Measurements from ENCODE around the gene TOMM5. TPM values are rescaled to one million over a fixed set of nuclear protein-coding genes. Genes with fewer than 3 reads are reported as not detected.

Gene TOMM5
- total and polyA plus RNA-seq, 2 experiments from 2014 or later, result 130 to 288 TPM

DNA sequence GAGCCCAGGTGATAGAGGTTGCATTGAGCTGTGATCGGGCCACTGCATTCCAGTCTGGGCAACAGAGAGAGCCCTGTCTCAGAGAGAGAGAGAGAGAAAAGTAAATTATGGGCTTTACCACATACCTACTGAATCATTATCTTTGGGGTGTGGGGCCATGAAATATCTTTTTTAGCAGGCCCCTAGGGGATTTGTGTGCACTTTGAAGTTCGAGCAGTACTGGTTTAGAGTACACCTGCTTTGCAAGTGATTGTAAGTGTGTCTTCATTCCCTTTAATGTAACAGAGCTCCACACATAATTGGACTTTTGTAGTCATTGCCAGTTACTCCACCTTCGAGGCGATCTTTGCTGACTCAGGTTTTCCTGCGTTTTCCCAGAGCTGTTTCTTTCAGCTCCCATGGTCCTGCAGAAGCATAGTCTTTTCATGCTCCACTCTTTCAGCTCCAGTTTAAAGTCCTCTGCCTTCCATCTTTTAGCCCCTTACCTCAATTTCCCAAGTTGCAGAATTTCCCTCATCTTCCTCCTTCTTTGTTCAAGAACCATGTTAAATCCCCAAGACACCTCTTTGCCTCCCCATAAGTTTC lies 34.4 kb upstream of the TOMM5 start:
- Histone ChIP-seq H3K4me3 (no peak overlapping the region), H3K9me3 (ENCODE audit: low read depth) (no peaks in the 10 kb centered on the region), H3K36me3 (ENCODE audit: low read depth) (no peaks in the 10 kb centered on the region), H3K9me2 (ENCODE audit: insufficient read depth) (no peaks in the 10 kb centered on the region), H3K27ac (no peak overlapping the region), H4K20me1 (ENCODE audit: insufficient read depth) (no peaks in the 10 kb centered on the region), H3K4me1 (ENCODE audit: insufficient read depth) (peaks cover 13% of the 10 kb centered on the region; the same call in 1 of the 2 replicates), H3K4me2 (ENCODE audit: unreplicated experiment) (no peak overlapping the region), H3F3A (ENCODE audit: insufficient read depth) (no peaks in the 10 kb centered on the region), H2AFZ (no peak overlapping the region), H3K9ac (no peak overlapping the region), H3K79me2 (ENCODE audit: insufficient read depth) (no peaks in the 10 kb centered on the region), H3K27me3 (replicated peaks; ENCODE audit: insufficient read depth) (no peaks in the 10 kb centered on the region; the same call in 1 of the 2 replicates)
- DNase-seq, result no peak
- no peak for TF ChIP-seq EZH2 (IDR thresholded peaks at IDR 0.05; ENCODE audit: insufficient read depth, poor library complexity, severe bottlenecking)
- TF ChIP-seq EZH2phosphoT487 (IDR thresholded peaks at IDR 0.05; ENCODE audit: insufficient read depth, low read depth), result no peak
- WGBS, 2 experiments (ENCODE audit: low coverage in 1 of 2, low lambda C conversion rate in 2 of 2, missing lambda C conversion rate in 2 of 2), result 19 to 28% methylated on average over 5 of the region's 5 CpGs
- in situ Hi-C loops (cut with MboI), result no loop called here

DNA sequence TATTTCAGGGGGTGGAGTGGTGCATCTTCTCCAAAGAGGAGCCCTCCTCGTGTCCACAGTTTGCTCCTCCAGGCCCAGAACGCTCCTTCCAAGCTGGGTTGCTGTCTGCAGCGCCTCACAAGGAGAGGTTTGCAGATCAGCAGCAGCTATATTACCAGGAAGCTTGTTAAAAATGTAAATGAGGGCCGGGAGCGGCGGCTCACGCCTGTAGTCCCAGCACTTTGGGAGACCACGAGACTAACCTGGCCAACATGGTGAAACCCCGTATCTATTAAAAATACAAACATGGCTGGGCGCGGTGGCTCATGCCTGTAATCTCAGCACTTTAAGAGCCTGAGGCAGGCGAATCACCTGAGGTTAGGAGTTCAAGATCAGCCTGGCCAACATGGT lies 33.4 kb upstream of the TOMM5 start:
- H2AFZ ChIP-seq, result no peak overlapping the region
- H3K9me3 ChIP-seq (ENCODE audit: low read depth), result no peaks in the 10 kb centered on the region
- H3K79me2 ChIP-seq (ENCODE audit: insufficient read depth), result no peaks in the 10 kb centered on the region
- no peaks in the 10 kb centered on the region for H3K27me3 ChIP-seq (replicated peaks; ENCODE audit: insufficient read depth)
- in situ Hi-C loops (cut with MboI), result no loop called here
- H3K36me3 ChIP-seq (ENCODE audit: low read depth), result no peaks in the 10 kb centered on the region
- no peaks in the 10 kb centered on the region for H4K20me1 ChIP-seq (ENCODE audit: insufficient read depth)
- DNase-seq, result no peak
- no peaks in the 10 kb centered on the region for H3K9me2 ChIP-seq (ENCODE audit: insufficient read depth)
- H3F3A ChIP-seq (ENCODE audit: insufficient read depth), result no peaks in the 10 kb centered on the region
- H3K9ac ChIP-seq, result no peak overlapping the region
- H3K4me3 ChIP-seq, result no peak overlapping the region
- WGBS, 2 experiments (ENCODE audit: low coverage in 1 of 2, low lambda C conversion rate in 2 of 2, missing lambda C conversion rate in 2 of 2), result 66 to 79% methylated on average over 12 of the region's 12 CpGs
- H3K27ac ChIP-seq, result no peak overlapping the region
- TF ChIP-seq EZH2phosphoT487 (IDR thresholded peaks at IDR 0.05; ENCODE audit: insufficient read depth, low read depth) (no peak), EZH2 (IDR thresholded peaks at IDR 0.05; ENCODE audit: insufficient read depth, poor library complexity, severe bottlenecking) (no peak)
- H3K4me1 ChIP-seq (ENCODE audit: insufficient read depth), result peaks cover 13% of the 10 kb centered on the region; the same call in 1 of the 2 replicates
- H3K4me2 ChIP-seq (ENCODE audit: unreplicated experiment), result no peak overlapping the region

DNA sequence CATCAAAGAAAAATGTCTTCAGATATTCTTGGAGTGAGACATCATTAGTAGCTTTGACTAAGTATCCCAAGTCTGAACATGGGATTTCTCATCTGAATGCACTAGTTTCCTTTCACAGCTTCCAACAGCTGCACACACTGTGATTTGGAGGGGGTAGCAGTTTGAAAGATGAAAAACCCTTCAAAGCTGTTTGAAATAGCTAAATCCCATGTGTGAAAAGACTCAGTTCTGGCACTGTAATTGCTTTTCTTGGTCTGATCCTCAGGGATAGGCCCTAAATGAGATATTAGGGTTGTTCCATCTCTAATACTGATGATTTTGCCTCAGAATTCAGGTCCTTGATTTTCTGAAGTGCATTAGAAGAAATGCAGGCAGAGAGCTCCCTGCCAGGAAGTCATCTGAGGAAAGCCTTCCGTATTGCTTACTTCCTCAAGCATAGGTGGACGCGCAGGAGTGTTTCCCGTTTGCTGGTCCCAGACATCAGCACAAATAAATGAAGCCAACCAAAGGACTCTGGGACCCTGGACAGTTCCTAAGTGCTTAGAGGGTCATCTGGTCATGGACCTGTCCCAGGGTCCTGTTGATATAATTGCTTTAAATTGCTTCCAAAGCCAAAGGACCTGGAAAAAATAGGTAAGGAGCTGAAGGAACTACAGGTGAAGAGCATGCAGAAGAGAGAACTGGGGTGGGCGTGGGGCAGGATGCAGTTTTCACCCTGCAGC lies 32.8 kb upstream of the TOMM5 start:
- WGBS, 2 experiments (ENCODE audit: low coverage in 1 of 2, low lambda C conversion rate in 2 of 2, missing lambda C conversion rate in 2 of 2), result 81 to 82% methylated on average over 5 of the region's 5 CpGs
- no peak overlapping the region for H3K27ac ChIP-seq

DNA sequence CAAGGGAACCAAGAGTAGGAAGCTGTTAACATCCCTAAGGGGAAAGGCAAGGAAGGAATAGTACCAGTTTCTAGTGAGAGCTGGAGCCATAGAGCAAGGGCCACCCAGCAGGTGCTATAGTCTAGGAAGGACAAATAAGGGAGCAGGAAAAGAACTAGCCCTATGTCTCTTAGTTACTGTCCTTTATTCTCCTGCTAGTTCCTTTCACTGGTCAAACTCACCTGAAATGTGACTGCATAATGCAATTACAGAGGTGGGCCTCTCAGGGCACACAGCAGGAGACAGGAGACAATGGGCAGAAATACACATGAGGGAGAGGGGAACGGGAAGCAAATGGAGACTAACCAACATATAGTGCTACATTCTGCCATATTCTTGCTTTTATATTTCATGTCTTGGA lies 31.7 kb upstream of the TOMM5 start:
- whole genome bisulfite sequencing, 2 experiments (ENCODE audit: low coverage in 1 of 2, low lambda C conversion rate in 2 of 2, missing lambda C conversion rate in 2 of 2), result 54 to 60% methylated on average over 1 of the region's 1 CpG
- Histone ChIP-seq H3K4me3 (no peak overlapping the region), H2AFZ (no peak overlapping the region), H3F3A (ENCODE audit: insufficient read depth) (no peaks in the 10 kb centered on the region), H3K9me2 (ENCODE audit: insufficient read depth) (no peaks in the 10 kb centered on the region), H3K9me3 (ENCODE audit: low read depth) (no peaks in the 10 kb centered on the region), H3K4me2 (ENCODE audit: unreplicated experiment) (no peak overlapping the region), H3K36me3 (ENCODE audit: low read depth) (no peaks in the 10 kb centered on the region), H3K9ac (no peak overlapping the region), H3K27me3 (replicated peaks; ENCODE audit: insufficient read depth) (no peaks in the 10 kb centered on the region), H3K27ac (no peak overlapping the region), H4K20me1 (ENCODE audit: insufficient read depth) (no peaks in the 10 kb centered on the region), H3K79me2 (ENCODE audit: insufficient read depth) (no peaks in the 10 kb centered on the region), H3K4me1 (ENCODE audit: insufficient read depth) (peaks cover 17% of the 10 kb centered on the region)
- in situ Hi-C loops (cut with MboI), result no loop called here
- no peak for DNase-seq
- TF ChIP-seq EZH2 (IDR thresholded peaks at IDR 0.05; ENCODE audit: insufficient read depth, poor library complexity, severe bottlenecking) (no peak), EZH2phosphoT487 (IDR thresholded peaks at IDR 0.05; ENCODE audit: insufficient read depth, low read depth) (no peak)

More for the DNA sequence above, 32.8 kb upstream of the TOMM5 start:
- no peaks in the 10 kb centered on the region for H3K79me2 ChIP-seq (ENCODE audit: insufficient read depth)
- H3K9me2 ChIP-seq (ENCODE audit: insufficient read depth), result no peaks in the 10 kb centered on the region
- H3K4me1 ChIP-seq (ENCODE audit: insufficient read depth), result peaks cover 13% of the 10 kb centered on the region; the same call in 1 of the 2 replicates
- no peak overlapping the region for H3K4me3 ChIP-seq
- no peaks in the 10 kb centered on the region for H3K27me3 ChIP-seq (replicated peaks; ENCODE audit: insufficient read depth)
- H3F3A ChIP-seq (ENCODE audit: insufficient read depth), result no peaks in the 10 kb centered on the region
- no peak for DNase-seq
- TF ChIP-seq EZH2 (IDR thresholded peaks at IDR 0.05; ENCODE audit: insufficient read depth, poor library complexity, severe bottlenecking), result no peak
- no peak for TF ChIP-seq EZH2phosphoT487 (IDR thresholded peaks at IDR 0.05; ENCODE audit: insufficient read depth, low read depth)
- H3K9me3 ChIP-seq (ENCODE audit: low read depth), result no peaks in the 10 kb centered on the region
- no peaks in the 10 kb centered on the region for H3K36me3 ChIP-seq (ENCODE audit: low read depth)
- in situ Hi-C loops (cut with MboI), result no loop called here
- no peaks in the 10 kb centered on the region for H4K20me1 ChIP-seq (ENCODE audit: insufficient read depth)
- no peak overlapping the region for H3K9ac ChIP-seq
- H3K4me2 ChIP-seq (ENCODE audit: unreplicated experiment), result no peak overlapping the region
- no peak overlapping the region for H2AFZ ChIP-seq
